SH-SY5Y (cell line): ENCODE measurements around the gene EDC4.

Experiments used
- GATA2 ChIP-seq: IDR thresholded peaks from 2 replicates; pipeline ENCODE4 v1.6.1; 2011; ENCODE audit warnings: mild to moderate bottlenecking, low read depth, low read length
- GATA3 ChIP-seq: IDR thresholded peaks from 2 replicates; pipeline ENCODE4 v1.6.1; 2011; ENCODE audit warnings: low read depth, mild to moderate bottlenecking, low read length, moderate library complexity

GRCh38 chr16:67885545-67885944 lies 12.7 kb downstream of the EDC4 start:
- TF ChIP-seq GATA2, result no peak
- no peak for TF ChIP-seq GATA3
